GM06990 (cell line): ENCODE data around the gene PCLAF.
"Not testable (repeated sequence)": the region's sequence is repeated elsewhere in the genome, so short reads cannot be mapped to it uniquely, and the experiment has no call there.

Experiments
- DNase-seq: peaks from one replicate; pipeline ENCODE4 v3.0.0-alpha.2; 2011; ENCODE audit not compliant: insufficient read length; ENCODE audit errors: extremely low read depth
- H3K27me3 ChIP-seq: replicated peaks from 2 replicates; pipeline ENCODE4 v1.6.0; 2011; ENCODE audit warnings: low read length; ENCODE audit not compliant: control insufficient read depth, insufficient read depth
- H3K36me3 ChIP-seq: 2 replicates; pipeline ENCODE4 v1.5.1; 2011; ENCODE audit warnings: low read length; ENCODE audit not compliant: control insufficient read depth, insufficient read depth
- H3K4me3 ChIP-seq: replicated peaks from 2 replicates; pipeline ENCODE4 v1.5.1; 2011; ENCODE audit warnings: low read depth, mild to moderate bottlenecking, control low read depth, low read length
- CTCF ChIP-seq: IDR thresholded peaks from 2 replicates; pipeline ENCODE4 v1.5.1; 2011; ENCODE audit warnings: low read length, control low read depth, mild to moderate bottlenecking, inconsistent platforms; ENCODE audit not compliant: insufficient read depth, poor library complexity, severe bottlenecking

The PCLAF gene

GRCh38 chr15:64423970-64424369 is 42.7 kb upstream of the PCLAF start:
- H3K4me3 ChIP-seq, result no peak overlapping the region
- no peak for TF ChIP-seq CTCF
- no peak for DNase-seq
- H3K27me3 ChIP-seq, result no peaks in the 10 kb centered on the region
- H3K36me3 ChIP-seq, result no peaks in the 10 kb centered on the region; the same call in none of the 2 replicates

DNA sequence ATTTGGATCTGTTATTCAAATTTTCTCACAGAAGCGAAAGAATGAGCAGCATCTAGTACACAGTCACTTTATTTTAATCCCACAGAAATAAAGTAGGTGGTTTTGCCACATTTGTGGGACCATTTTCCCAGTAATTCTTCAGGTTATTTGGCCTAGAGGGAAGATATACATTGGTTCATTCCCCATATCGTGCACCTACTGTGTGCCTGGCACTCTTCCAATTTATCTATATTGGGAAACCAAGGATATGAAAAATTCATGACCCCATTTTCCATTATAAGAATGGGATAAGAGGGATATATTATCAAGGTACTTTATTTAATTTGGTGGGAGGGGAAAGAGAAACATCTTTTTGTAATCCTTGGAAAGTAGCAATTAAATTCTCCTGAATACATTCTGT is 41.5 kb upstream of the PCLAF start:
- no peaks in the 10 kb centered on the region for H3K27me3 ChIP-seq
- no peaks in the 10 kb centered on the region; the same call in none of the 2 replicates for H3K36me3 ChIP-seq
- TF ChIP-seq CTCF, result no peak
- no peak for DNase-seq
- H3K4me3 ChIP-seq, result no peak overlapping the region

DNA sequence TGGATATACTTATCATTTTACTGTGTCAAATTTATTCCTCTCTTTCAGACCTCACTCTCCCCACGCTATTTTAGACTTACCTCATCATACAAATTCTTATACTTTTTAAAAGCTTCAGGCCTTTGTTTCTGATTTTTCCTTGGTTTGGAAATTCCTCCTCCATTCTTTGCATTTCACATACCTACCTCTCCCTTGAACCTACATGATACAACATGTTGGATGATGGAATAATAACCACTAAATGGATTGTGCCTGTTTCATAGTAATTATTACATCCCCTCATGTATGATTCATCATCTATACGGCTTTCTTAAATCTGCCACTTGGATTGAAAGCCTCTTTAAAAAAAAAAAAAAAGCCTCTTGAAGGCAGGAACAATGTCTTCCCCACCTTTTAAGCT is 31.0 kb upstream of the PCLAF start:
- no peak for TF ChIP-seq CTCF
- Histone ChIP-seq H3K4me3 (no peak overlapping the region), H3K27me3 (no peaks in the 10 kb centered on the region), H3K36me3 (peaks cover 3% of the 10 kb centered on the region)
- DNase-seq, result no peak

GRCh38 chr15:64400583-64400982 is 19.3 kb upstream of the PCLAF start:
- H3K36me3 ChIP-seq, result peaks cover 6% of the 10 kb centered on the region
- no peak for DNase-seq
- H3K27me3 ChIP-seq, result no peaks in the 10 kb centered on the region
- no peak for TF ChIP-seq CTCF
- no peak overlapping the region for H3K4me3 ChIP-seq

DNA sequence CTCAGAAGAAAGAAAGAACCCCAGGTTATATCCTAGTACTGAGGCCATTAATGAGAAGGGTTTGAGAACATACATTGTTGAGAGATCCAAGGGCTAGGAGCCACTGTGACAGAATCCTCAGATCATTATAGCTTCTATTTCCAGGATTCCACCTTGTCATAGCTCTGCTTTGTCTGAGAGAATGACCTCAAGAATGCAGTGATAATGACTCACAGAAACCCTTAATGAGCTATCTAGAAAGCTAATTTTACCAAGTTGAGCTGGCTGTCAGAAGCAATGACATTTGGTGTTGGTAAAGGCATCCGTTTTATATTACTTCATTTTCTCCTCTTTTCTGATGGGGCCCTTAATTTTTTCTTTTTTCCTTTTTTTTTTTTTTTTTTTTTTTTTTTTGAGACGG is 17.3 kb upstream of the PCLAF start:
- no peak overlapping the region for H3K4me3 ChIP-seq
- TF ChIP-seq CTCF, result no peak
- peaks cover 9% of the 10 kb centered on the region for H3K36me3 ChIP-seq
- DNase-seq, result no peak
- no peaks in the 10 kb centered on the region for H3K27me3 ChIP-seq

- no peak for DNase-seq
- H3K36me3 ChIP-seq, result peaks cover 9% of the 10 kb centered on the region
- no peaks in the 10 kb centered on the region for H3K27me3 ChIP-seq
Observed at GRCh38 chr15:64396789-64397188, 15.5 kb upstream of the PCLAF start.

GRCh38 chr15:64392471-64392870 is 11.2 kb upstream of the PCLAF start:
- not testable (repeated sequence) for H3K4me3 ChIP-seq, H3K36me3 ChIP-seq, H3K27me3 ChIP-seq, DNase-seq

More at GRCh38 chr15:64396789-64397188, 15.5 kb upstream of the PCLAF start:
- TF ChIP-seq CTCF, result no peak
- H3K4me3 ChIP-seq, result no peak overlapping the region
